Caco-2 (cell line): ENCODE data around the gene BANK1. TPM values are rescaled to one million over a fixed set of nuclear protein-coding genes. Genes with fewer than 3 reads are reported as not detected.

Experiments used
- BruUV-seq: library from RNA; stranded (reverse); fragments of 400-500 nt; replicated peaks from 2 replicates; lab custom pipeline; 2021; lab: Mats Ljungman, UMichigan
- CTCF ChIA-PET: fragments of 300-600 bp; sonication (Branson Sonifier 250); formaldehyde crosslinking; loops from one replicate; lab custom pipeline; 2022; ENCODE audit warnings: antibody characterized with exemption; lab: Charles Lee
- POLR2A ChIA-PET: fragments of 300-600 bp; sonication (Branson Sonifier 250); formaldehyde crosslinking; loops from one replicate; lab custom pipeline; 2022; ENCODE audit warnings: antibody characterized with exemption; lab: Charles Lee
- DNase-seq, 2 experiments: peaks; one replicate each; pipeline versions ENCODE4 v3.0.0 to v3.0.0-alpha.2; 2020 to 2022
- H3K27me3 ChIP-seq: replicated peaks from 2 replicates; pipeline ENCODE4 v1.6.0; 2011; ENCODE audit warnings: low read length; ENCODE audit not compliant: control insufficient read depth, insufficient read depth
- H3K36me3 ChIP-seq: 2 replicates; pipeline ENCODE4 v1.5.1; 2011; ENCODE audit warnings: low read length; ENCODE audit not compliant: control insufficient read depth, insufficient read depth
- H3K4me1 ChIP-seq: fragments of 250-450 bp; sonication (Bioruptor Pico); 2 replicates; pipeline ENCODE4 v1.5.1; 2020; ENCODE audit warnings: mild to moderate bottlenecking
- H3K4me3 ChIP-seq: 2 replicates; pipeline ENCODE4 v1.5.1; 2011; ENCODE audit warnings: low read depth, mild to moderate bottlenecking, control low read depth, low read length
- H3K9me3 ChIP-seq: fragments of 250-450 bp; sonication (Bioruptor Pico); 2 replicates; pipeline ENCODE4 v1.5.1; 2020; ENCODE audit warnings: mild to moderate bottlenecking, moderate library complexity
- H3K27ac Mint-ChIP-seq: one replicate; pipeline ENCODE4 v1.8.0; 2022; ENCODE audit warnings: mixed read lengths; ENCODE audit not compliant: unreplicated experiment
- H3K27me3 Mint-ChIP-seq: one replicate; pipeline ENCODE4 v1.8.0; 2022; ENCODE audit warnings: mixed read lengths; ENCODE audit not compliant: insufficient read depth, unreplicated experiment
- H3K36me3 Mint-ChIP-seq: one replicate; pipeline ENCODE4 v1.8.0; 2022; ENCODE audit warnings: mild to moderate bottlenecking, mixed read lengths; ENCODE audit not compliant: insufficient read depth, unreplicated experiment
- H3K4me1 Mint-ChIP-seq: one replicate; pipeline ENCODE4 v1.8.0; 2022; ENCODE audit warnings: low read depth, mixed read lengths; ENCODE audit not compliant: unreplicated experiment
- H3K4me3 Mint-ChIP-seq: one replicate; pipeline ENCODE4 v1.8.0; 2022; ENCODE audit warnings: mild to moderate bottlenecking, moderate library complexity, mixed read lengths; ENCODE audit not compliant: unreplicated experiment
- H3K9me3 Mint-ChIP-seq: one replicate; pipeline ENCODE4 v1.8.0; 2022; ENCODE audit warnings: mixed read lengths; ENCODE audit not compliant: unreplicated experiment
- intact Hi-C: fragments of 100-400 bp; cut with micrococcal nuclease; formaldehyde crosslinking; loops from one replicate; pipeline ENCODE4 v1.10.0; 2022; ENCODE audit not compliant: unreplicated experiment
- total RNA-seq: library from RNA; stranded (reverse); gene quantifications from 2 replicates; pipeline ENCODE4 v1.2.3, GENCODE V29; 2022
- TF ChIP-seq, protein P1 (sequence below), 2 experiments: fragments of 200-600 bp in 1 of 2; IDR thresholded peaks; 1 replicate in 1 of 2; 2 replicates in 1 of 2; pipeline versions ENCODE4 v1.5.1 to v1.8.0; 2011 to 2022; ENCODE audit warnings: antibody characterized with exemption in 1 of 2, control low read depth in 1 of 2, inconsistent platforms in 1 of 2, low read depth in 1 of 2, low read length in 1 of 2, mild to moderate bottlenecking in 1 of 2, moderate library complexity in 1 of 2; ENCODE audit not compliant: insufficient read depth in 1 of 2, severe bottlenecking in 1 of 2, unreplicated experiment in 1 of 2

Gene BANK1
- total RNA-seq, 1 experiment from 2014 or later, result 5.7 TPM

DNA sequence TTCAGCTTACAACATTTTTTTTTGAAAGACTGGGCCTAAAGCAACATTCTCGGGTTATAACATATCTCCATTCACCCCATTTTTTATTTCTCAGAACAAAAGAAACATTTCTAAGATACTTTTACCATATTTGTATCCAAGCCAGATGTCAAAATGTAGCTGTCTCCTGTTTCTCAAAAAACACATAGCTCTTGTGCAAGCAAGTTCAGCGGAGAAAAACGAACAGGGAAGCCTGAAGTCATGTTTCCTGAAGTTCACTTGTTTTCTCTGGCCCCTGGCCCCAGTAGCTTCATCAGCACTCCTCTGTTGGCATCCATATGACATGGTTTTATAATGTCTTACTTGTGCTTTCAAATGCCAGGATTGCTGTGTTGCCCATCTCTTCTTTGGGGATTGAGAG is 218.2 kb downstream of the BANK1 start:
- no peaks in the 10 kb centered on the region for H3K9me3 Mint-ChIP-seq
- no peaks in the 10 kb centered on the region for H3K27me3 ChIP-seq
- no peaks in the 10 kb centered on the region for H3K36me3 Mint-ChIP-seq
- BruUV-seq, result no TSS peak
- ChIA-PET POLR2A (no interaction called here), CTCF (no interaction called here)
- no peak overlapping the region for H3K4me3 ChIP-seq
- DNase-seq, result no peak
- no peaks in the 10 kb centered on the region for H3K27me3 Mint-ChIP-seq
- H3K4me1 ChIP-seq, result no peaks in the 10 kb centered on the region
- TF ChIP-seq, protein P1, sequence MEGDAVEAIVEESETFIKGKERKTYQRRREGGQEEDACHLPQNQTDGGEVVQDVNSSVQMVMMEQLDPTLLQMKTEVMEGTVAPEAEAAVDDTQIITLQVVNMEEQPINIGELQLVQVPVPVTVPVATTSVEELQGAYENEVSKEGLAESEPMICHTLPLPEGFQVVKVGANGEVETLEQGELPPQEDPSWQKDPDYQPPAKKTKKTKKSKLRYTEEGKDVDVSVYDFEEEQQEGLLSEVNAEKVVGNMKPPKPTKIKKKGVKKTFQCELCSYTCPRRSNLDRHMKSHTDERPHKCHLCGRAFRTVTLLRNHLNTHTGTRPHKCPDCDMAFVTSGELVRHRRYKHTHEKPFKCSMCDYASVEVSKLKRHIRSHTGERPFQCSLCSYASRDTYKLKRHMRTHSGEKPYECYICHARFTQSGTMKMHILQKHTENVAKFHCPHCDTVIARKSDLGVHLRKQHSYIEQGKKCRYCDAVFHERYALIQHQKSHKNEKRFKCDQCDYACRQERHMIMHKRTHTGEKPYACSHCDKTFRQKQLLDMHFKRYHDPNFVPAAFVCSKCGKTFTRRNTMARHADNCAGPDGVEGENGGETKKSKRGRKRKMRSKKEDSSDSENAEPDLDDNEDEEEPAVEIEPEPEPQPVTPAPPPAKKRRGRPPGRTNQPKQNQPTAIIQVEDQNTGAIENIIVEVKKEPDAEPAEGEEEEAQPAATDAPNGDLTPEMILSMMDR (IDR thresholded peaks at IDR 0.05; ENCODE audit: insufficient read depth in 1 of 2, low read depth in 1 of 2, low read length in 1 of 2, severe bottlenecking in 1 of 2, unreplicated experiment in 1 of 2), result no peak
- no peaks in the 10 kb centered on the region for H3K9me3 ChIP-seq
- no peak overlapping the region for H3K4me3 Mint-ChIP-seq
- no peaks in the 10 kb centered on the region for H3K4me1 Mint-ChIP-seq
- H3K36me3 ChIP-seq, result no peaks in the 10 kb centered on the region
- intact Hi-C loops, result no loop called here
- H3K27ac Mint-ChIP-seq, result no peak overlapping the region

DNA sequence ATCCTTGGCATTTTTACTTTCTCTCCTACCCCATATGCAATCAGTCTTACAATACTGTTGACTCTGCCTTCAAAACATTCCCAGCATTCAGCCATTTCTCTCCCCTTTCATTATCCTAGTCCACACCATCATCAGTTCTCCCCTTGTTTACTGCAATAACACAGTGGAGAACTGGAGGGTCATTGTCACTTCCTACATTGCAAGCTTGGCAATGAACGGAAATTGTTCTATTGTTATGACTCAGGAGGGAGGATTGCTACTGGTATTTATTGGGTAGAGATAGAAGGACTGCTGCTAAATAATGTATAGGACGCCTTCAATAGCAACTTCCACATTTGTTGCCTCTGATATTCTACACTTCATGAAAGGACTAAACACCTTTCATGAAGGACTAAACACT is 231.8 kb downstream of the BANK1 start:
- BruUV-seq, result no TSS peak

DNA sequence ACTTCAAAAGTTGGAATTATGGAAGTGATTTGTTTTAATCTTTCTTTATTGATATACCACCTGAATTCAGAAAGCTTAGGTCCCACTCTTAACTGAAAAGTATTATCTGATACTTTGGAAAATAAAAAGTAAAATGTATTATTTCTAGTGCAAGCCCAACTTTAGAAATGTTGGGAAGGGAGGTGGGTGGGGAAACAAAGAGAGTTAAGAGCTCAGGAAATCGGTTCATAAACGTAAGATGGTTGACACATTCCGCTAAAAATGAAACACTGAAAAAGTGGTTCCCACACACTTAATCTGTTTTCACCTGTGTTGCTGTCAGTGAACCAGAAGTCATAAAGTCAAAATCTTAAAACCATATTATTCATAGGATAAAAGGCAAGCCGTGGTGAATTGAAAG is 237.4 kb downstream of the BANK1 start:
- no peak overlapping the region for H3K4me3 Mint-ChIP-seq
- intact Hi-C loops, result no loop called here
- H3K27ac Mint-ChIP-seq, result no peak overlapping the region
- H3K27me3 Mint-ChIP-seq, result no peaks in the 10 kb centered on the region
- BruUV-seq, result no TSS peak
- Histone ChIP-seq H3K4me1 (no peaks in the 10 kb centered on the region), H3K27me3 (no peaks in the 10 kb centered on the region), H3K36me3 (no peaks in the 10 kb centered on the region), H3K9me3 (no peaks in the 10 kb centered on the region), H3K4me3 (no peak overlapping the region)
- TF ChIP-seq, protein P1 (IDR thresholded peaks at IDR 0.05; ENCODE audit: insufficient read depth in 1 of 2, low read depth in 1 of 2, low read length in 1 of 2, severe bottlenecking in 1 of 2, unreplicated experiment in 1 of 2), result no peak
- no peaks in the 10 kb centered on the region for H3K36me3 Mint-ChIP-seq
- H3K4me1 Mint-ChIP-seq, result no peaks in the 10 kb centered on the region
- peaks cover 2% of the 10 kb centered on the region for H3K9me3 Mint-ChIP-seq
- ChIA-PET POLR2A (no interaction called here), CTCF (no interaction called here)
- DNase-seq, result no peak

More for the DNA sequence above, 231.8 kb downstream of the BANK1 start:
- Mint-ChIP-seq H3K9me3 (peaks cover 6% of the 10 kb centered on the region), H3K36me3 (no peaks in the 10 kb centered on the region), H3K27ac (no peak overlapping the region), H3K4me3 (no peak overlapping the region), H3K27me3 (no peaks in the 10 kb centered on the region), H3K4me1 (no peaks in the 10 kb centered on the region)
- TF ChIP-seq, protein P1 (IDR thresholded peaks at IDR 0.05; ENCODE audit: insufficient read depth in 1 of 2, low read depth in 1 of 2, low read length in 1 of 2, severe bottlenecking in 1 of 2, unreplicated experiment in 1 of 2), result no peak
- Histone ChIP-seq H3K36me3 (no peaks in the 10 kb centered on the region), H3K27me3 (no peaks in the 10 kb centered on the region), H3K4me3 (no peak overlapping the region), H3K4me1 (no peaks in the 10 kb centered on the region), H3K9me3 (no peaks in the 10 kb centered on the region)
- CTCF ChIA-PET, result no interaction called here
- intact Hi-C loops, result no loop called here
- POLR2A ChIA-PET, result no interaction called here
- DNase-seq, result no peak
